ENCODE measurements around the gene BHLHA9. TPM values are rescaled to one million over a fixed set of nuclear protein-coding genes. Genes with fewer than 3 reads are reported as not detected.

The BHLHA9 gene
- polyA plus RNA-seq, 1 experiment: not detected

- CTCF ChIA-PET: no interaction called here
- H3K27me3 ChIP-seq (ENCODE audit: control insufficient read depth, insufficient read depth, low read length): peaks cover 37% of the 10 kb centered on the region
- H3K9me3 ChIP-seq (ENCODE audit: control insufficient read depth, insufficient read depth, low read length): peaks cover 5% of the 10 kb centered on the region
- no peak for DNase-seq (ENCODE audit: low read depth, low spot score)
- no peak overlapping the region for H3K27ac ChIP-seq (ENCODE audit: low read depth, low read length)
- TF ChIP-seq CTCF (IDR thresholded peaks at IDR 0.05; ENCODE audit: low read depth, low read length): no peak
- no peak overlapping the region for H3K4me3 ChIP-seq (ENCODE audit: low read depth, low read length)
- POLR2A ChIA-PET: no interaction called here
These were observed 43.9 kb upstream of the BHLHA9 start for GRCh38 chr17:1226308-1226707.

- Histone ChIP-seq H3K27me3 (ENCODE audit: control insufficient read depth, insufficient read depth, low read length) (peaks cover 41% of the 10 kb centered on the region), H3K4me3 (ENCODE audit: low read depth, low read length) (no peak overlapping the region), H3K9me3 (ENCODE audit: control insufficient read depth, insufficient read depth, low read length) (peaks cover 2% of the 10 kb centered on the region; the same call in 1 of the 2 replicates), H3K27ac (ENCODE audit: low read depth, low read length) (no peak overlapping the region)
- TF ChIP-seq CTCF (IDR thresholded peaks at IDR 0.05; ENCODE audit: low read depth, low read length): no peak
- no peak for DNase-seq (ENCODE audit: low read depth, low spot score)
- ChIA-PET CTCF (interaction anchor here (1.3 kb wide), 1 partner anchor 40 kb away, joined by 3 read pairs; no protein-coding TSS in a partner anchor), POLR2A (no interaction called here)
These were observed 42.9 kb upstream of the BHLHA9 start for GRCh38 chr17:1227365-1227764.

- CTCF ChIA-PET: interaction anchor here (1.3 kb wide), 1 partner anchor 41 kb away, joined by 3 read pairs; no protein-coding TSS in a partner anchor
- Histone ChIP-seq H3K27ac (ENCODE audit: low read depth, low read length) (no peak overlapping the region), H3K4me3 (ENCODE audit: low read depth, low read length) (no peak overlapping the region), H3K27me3 (ENCODE audit: control insufficient read depth, insufficient read depth, low read length) (peaks cover 41% of the 10 kb centered on the region), H3K9me3 (ENCODE audit: control insufficient read depth, insufficient read depth, low read length) (peaks cover 2% of the 10 kb centered on the region; the same call in 1 of the 2 replicates)
- TF ChIP-seq CTCF (IDR thresholded peaks at IDR 0.05; ENCODE audit: low read depth, low read length): no peak
- no peak for DNase-seq (ENCODE audit: low read depth, low spot score)
- POLR2A ChIA-PET: no interaction called here
These were observed 42.1 kb upstream of the BHLHA9 start for GRCh38 chr17:1227917-1228780.

- DNase-seq (ENCODE audit: low read depth, low spot score): no peak
- CTCF ChIA-PET: interaction anchor here (0.6 to 1.2 kb wide), 3 partner anchors 9 to 421 kb away, joined by 3 to 4 read pairs (median 3); partner anchors contain the start of gene RILP
- H3K27ac ChIP-seq (ENCODE audit: low read depth, low read length): no peak overlapping the region
- H3K9me3 ChIP-seq (ENCODE audit: control insufficient read depth, insufficient read depth, low read length): peaks cover 2% of the 10 kb centered on the region; the same call in 1 of the 2 replicates
- H3K27me3 ChIP-seq (ENCODE audit: control insufficient read depth, insufficient read depth, low read length): peaks cover 41% of the 10 kb centered on the region
- TF ChIP-seq CTCF (IDR thresholded peaks at IDR 0.05; ENCODE audit: low read depth, low read length): no peak
- POLR2A ChIA-PET: interaction anchor here (0.6 kb wide), 1 partner anchor 260 kb away, joined by 3 read pairs; no protein-coding TSS in a partner anchor
- no peak overlapping the region for H3K4me3 ChIP-seq (ENCODE audit: low read depth, low read length)
These were observed 41.4 kb upstream of the BHLHA9 start for GRCh38 chr17:1228781-1229348.
